Activated naive CD8-positive, alpha-beta T cell treated with anti-CD3 and anti-CD28 coated beads for 36 hours (primary cell): Measurements from ENCODE around the gene HSD17B10. TPM values are rescaled to one million over a fixed set of nuclear protein-coding genes. Genes with fewer than 3 reads are reported as not detected.
"Not testable (repeated sequence)": the region's sequence is repeated elsewhere in the genome, so short reads cannot be mapped to it uniquely, and the experiment has no call there.

Experiments used
- DNase-seq: peaks from one replicate; pipeline ENCODE4 v3.0.0; 2021
- H3K27ac Mint-ChIP-seq: one replicate; pipeline ENCODE4 v1.8.0; 2022; ENCODE audit warnings: mild to moderate bottlenecking, moderate library complexity, mixed read lengths
- H3K27me3 Mint-ChIP-seq: one replicate; pipeline ENCODE4 v1.8.0; 2022; ENCODE audit warnings: mild to moderate bottlenecking, mixed read lengths
- H3K36me3 Mint-ChIP-seq: one replicate; pipeline ENCODE4 v1.8.0; 2021; ENCODE audit warnings: mild to moderate bottlenecking, mixed read lengths
- H3K4me1 Mint-ChIP-seq: one replicate; pipeline ENCODE4 v1.8.0; 2021; ENCODE audit warnings: mixed read lengths
- H3K4me3 Mint-ChIP-seq: one replicate; pipeline ENCODE4 v1.8.0; 2022; ENCODE audit warnings: mild to moderate bottlenecking, moderate library complexity, mixed read lengths
- H3K9me3 Mint-ChIP-seq: one replicate; pipeline ENCODE4 v1.8.0; 2022; ENCODE audit warnings: mixed read lengths
- total RNA-seq, 2 experiments: library from RNA; stranded (reverse); gene quantifications; one replicate each; pipeline ENCODE4 v1.2.3, GENCODE V29; 2021

HSD17B10 gene
- total RNA-seq = 100 to 1,000 TPM; 135 to 145 TPM

DNA sequence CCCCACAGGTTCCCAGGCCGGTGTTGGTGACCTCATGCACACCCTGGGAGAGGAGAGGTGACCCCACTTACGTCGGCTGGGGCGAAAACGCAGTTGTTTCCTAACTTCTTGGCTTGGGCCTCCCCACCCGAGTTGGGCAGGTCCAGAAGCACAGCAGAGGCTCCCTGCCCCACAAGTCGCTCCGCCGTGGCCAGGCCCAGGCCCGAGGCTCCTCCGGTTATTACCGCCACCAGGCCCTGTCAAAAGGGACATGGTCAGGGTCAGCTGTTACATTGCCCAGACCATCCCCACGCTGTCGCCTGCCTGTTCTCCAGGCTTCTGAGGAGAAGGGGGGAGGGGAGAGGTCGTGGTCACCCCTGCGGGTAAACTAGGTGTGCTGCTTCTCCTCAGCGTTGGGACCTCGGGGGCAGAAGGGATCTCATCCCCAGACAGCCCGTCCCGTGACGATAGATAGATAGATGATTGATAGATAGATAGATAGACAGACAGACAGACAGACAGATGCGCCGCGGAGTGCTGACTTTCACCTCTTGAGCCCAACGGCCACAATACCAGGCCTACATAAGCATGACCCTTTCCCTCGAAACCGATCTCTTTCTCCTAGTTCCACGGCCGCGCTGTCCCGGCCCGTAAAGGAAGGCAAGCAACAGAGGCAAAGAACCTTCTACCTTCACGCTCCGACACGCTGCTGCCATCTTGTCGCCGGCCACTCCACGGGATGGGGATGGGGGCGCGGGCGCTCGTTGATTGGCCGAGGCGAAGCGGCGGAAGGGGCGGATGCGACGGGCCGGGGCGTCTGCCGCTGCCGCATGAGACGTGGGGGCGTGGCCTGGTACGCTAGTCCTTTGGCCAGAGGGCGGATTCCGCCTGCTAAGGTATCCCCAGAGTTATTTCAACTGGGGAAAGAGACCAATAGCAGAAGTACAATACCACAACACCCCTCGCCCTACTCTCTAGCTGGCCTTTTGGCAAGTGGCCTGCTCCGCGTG, at the start of gene HSD17B10:
Gene HSD17B10, minus strand, starts transcription at position 720 of the 989 bp plus-strand sequence. Its CDS starts 25 bp downstream, at position 695.
- no peaks in the 10 kb centered on the region for H3K27me3 Mint-ChIP-seq
- H3K36me3 Mint-ChIP-seq = peaks cover 8% of the 10 kb centered on the region
- peaks cover 21% of the 10 kb centered on the region for H3K4me1 Mint-ChIP-seq
- no peaks in the 10 kb centered on the region for H3K9me3 Mint-ChIP-seq
- H3K27ac Mint-ChIP-seq = peak within 1 kb of the TSS; percentile 95
- peak within 1 kb of the TSS; percentile 96 for H3K4me3 Mint-ChIP-seq
- DNase-seq = peak; percentile 89

DNA sequence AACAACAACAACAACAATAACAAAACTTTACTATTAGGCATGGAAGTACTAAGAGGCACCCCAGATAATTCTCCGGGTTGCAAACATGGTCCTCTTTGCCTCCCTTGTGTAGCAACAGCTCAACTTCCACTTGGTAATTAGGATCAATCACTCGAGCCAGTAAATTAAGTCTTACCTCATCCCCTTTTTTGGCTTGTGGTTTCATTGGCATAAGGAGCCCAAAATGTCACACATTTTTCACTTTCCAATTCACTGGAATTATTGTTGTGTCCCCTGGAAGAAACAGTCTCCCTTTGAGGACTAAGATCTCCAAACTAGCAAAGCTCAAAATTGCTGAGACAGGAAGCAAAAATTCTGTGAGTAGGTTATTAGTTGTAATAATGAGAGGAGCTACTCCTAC, 49.2 kb upstream of the HSD17B10 start:
- no peaks in the 10 kb centered on the region for H3K36me3 Mint-ChIP-seq
- peaks cover 6% of the 10 kb centered on the region for H3K27me3 Mint-ChIP-seq
- H3K4me1 Mint-ChIP-seq = no peaks in the 10 kb centered on the region
- H3K9me3 Mint-ChIP-seq = no peaks in the 10 kb centered on the region
- DNase-seq = no peak
- H3K27ac Mint-ChIP-seq = no peak overlapping the region
- no peak overlapping the region for H3K4me3 Mint-ChIP-seq

DNA sequence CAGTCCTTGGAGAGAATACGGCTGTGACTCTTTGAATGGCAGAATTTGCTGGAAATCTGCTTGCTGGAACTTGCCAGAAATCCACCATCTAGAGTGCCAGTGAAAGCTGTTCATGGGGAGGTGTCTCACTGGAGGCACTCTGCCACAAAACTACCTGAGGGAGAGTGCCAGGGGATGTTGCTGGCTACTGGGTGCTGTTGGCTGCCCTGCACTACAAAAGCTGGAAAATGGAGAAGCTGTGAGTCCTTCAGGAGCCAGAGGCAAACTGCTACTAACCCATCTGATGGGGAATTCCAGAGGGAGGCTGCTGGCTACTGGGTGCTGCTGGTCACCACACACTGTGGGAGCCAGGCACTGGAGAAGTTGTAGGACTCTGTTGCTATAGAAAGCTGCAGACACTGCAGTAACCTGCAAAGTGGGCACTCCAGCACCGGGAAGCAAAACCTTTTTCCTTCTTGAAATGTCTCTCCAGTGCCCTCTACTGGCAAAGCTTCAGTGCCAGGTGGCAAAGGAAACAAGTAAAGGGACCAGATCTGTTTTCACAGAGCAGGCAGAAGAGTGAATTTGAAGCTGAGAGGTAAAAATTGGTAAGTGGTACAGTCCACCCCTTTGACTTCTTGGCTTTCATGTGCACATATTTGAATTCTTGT, 47.8 kb upstream of the HSD17B10 start:
- Mint-ChIP-seq H3K4me3 (no peak overlapping the region), H3K27ac (no peak overlapping the region), H3K9me3 (no peaks in the 10 kb centered on the region), H3K36me3 (no peaks in the 10 kb centered on the region), H3K27me3 (peaks cover 6% of the 10 kb centered on the region), H3K4me1 (no peaks in the 10 kb centered on the region)
- DNase-seq = peak; percentile 15

DNA sequence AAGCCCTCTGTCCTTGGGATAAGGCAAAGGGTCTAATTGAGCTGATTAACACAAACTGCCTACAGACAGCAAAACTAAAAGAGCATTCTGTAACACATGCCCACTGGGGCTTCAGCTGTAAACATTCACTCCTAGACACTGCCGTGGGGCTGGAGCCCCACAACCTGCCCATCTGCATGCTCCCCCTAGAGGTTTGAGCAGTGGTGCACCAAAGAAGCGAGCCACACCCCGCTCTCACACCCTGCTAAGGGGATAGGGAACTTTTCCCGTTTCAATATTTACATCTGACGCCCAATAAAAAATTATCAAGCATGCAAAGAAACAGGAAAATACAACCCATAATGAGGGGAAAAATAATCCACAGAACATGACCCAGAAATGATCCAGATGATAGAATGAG, 46.9 kb upstream of the HSD17B10 start:
- Mint-ChIP-seq H3K27me3 (peaks cover 6% of the 10 kb centered on the region), H3K9me3 (no peaks in the 10 kb centered on the region), H3K4me3 (no peak overlapping the region), H3K36me3 (no peaks in the 10 kb centered on the region), H3K4me1 (no peaks in the 10 kb centered on the region), H3K27ac (no peak overlapping the region)
- DNase-seq = peak; percentile 5

DNA sequence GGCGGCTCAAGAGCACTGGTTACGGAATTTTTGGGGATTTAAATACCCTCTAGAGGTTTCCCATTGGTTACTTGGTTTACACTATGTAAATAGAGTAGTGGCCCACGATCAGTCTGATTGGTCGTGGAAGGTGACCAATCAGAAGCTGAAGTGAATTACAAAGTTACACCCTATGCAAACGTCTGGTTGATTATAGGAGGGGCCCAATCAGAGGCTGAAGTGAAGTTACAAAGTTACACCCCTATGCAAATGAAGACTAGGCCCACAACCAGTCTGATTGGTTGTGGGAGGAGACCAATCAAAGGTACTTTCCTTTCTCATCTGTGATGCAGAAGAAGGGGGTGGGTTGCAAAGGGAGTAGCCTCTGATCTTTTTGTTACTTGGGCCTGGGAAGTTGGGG, 45.1 kb upstream of the HSD17B10 start:
- no peak overlapping the region for H3K27ac Mint-ChIP-seq
- no peaks in the 10 kb centered on the region for H3K9me3 Mint-ChIP-seq
- no peaks in the 10 kb centered on the region for H3K4me1 Mint-ChIP-seq
- H3K27me3 Mint-ChIP-seq = peaks cover 6% of the 10 kb centered on the region
- no peak overlapping the region for H3K4me3 Mint-ChIP-seq
- no peaks in the 10 kb centered on the region for H3K36me3 Mint-ChIP-seq
- no peak for DNase-seq

DNA sequence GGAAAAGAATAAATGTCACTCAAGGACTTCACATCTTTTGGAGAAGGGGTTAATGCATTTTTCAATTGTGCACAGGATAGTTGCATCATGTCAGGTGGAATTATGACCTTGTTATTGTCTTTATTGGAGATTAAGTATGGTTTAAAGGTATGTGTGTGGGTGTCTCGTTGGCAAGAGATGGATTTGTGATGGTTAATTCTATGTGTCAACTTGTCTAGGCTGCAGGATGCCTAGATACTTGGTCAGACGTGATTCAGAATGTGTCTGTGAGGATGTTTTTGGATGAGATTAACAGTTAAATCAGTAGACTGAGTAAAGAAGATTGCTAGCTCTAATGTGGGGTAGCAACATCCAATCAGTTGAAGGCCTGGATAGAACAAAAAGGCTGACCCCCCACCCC, 42.2 kb upstream of the HSD17B10 start:
- Mint-ChIP-seq H3K36me3 (no peaks in the 10 kb centered on the region), H3K27me3 (peaks cover 8% of the 10 kb centered on the region), H3K9me3 (no peaks in the 10 kb centered on the region), H3K27ac (no peak overlapping the region), H3K4me1 (no peaks in the 10 kb centered on the region), H3K4me3 (no peak overlapping the region)
- DNase-seq = no peak

DNA sequence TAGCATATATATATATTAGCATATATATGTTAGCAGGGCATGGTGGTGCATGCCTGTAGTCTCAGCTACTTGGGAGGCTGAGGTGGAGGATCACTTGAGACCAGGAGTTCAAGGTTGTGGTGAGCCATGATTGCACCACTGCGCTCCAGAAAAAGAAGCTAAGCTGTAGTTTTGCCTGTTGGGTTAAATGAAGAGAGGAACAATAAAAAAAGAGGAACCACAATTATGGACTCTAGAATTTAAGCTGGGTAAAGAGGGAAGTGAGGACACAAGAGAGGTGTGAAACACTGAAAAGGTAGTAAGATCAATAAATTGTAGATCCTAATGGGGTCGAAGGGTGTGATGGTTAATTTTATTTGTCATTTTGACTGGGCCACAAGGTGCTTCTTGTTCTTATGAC, 40.5 kb upstream of the HSD17B10 start:
- H3K4me1 Mint-ChIP-seq = no peaks in the 10 kb centered on the region
- no peak overlapping the region for H3K4me3 Mint-ChIP-seq

DNA sequence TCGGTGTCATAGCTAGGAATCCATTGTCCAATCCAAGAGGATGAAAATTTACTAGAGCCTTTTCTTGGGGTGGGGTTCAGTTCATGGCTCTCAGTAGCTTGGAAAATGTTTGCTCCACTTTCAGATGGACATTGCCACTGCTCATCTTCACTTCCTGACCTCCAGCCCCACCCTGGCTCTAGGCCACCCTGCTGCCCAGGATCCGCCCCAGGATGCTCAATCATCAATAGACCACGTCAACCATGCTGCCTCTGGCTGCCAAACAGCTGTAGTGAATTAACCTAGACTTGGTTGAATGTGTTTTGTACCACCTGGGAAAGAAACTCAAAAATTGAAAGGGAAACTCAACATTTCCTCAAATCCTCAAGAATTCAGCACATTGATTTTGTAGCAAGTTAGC, 37.2 kb upstream of the HSD17B10 start:
- H3K4me1 Mint-ChIP-seq = no peaks in the 10 kb centered on the region
- peaks cover 3% of the 10 kb centered on the region for H3K27me3 Mint-ChIP-seq
- no peaks in the 10 kb centered on the region for H3K9me3 Mint-ChIP-seq
- no peaks in the 10 kb centered on the region for H3K36me3 Mint-ChIP-seq
- no peak for DNase-seq
- H3K27ac Mint-ChIP-seq = no peak overlapping the region
- H3K4me3 Mint-ChIP-seq = no peak overlapping the region

More for the DNA sequence above, 40.5 kb upstream of the HSD17B10 start:
- no peak for DNase-seq
- Mint-ChIP-seq H3K36me3 (no peaks in the 10 kb centered on the region), H3K27ac (no peak overlapping the region), H3K9me3 (no peaks in the 10 kb centered on the region), H3K27me3 (peaks cover 3% of the 10 kb centered on the region)

DNA sequence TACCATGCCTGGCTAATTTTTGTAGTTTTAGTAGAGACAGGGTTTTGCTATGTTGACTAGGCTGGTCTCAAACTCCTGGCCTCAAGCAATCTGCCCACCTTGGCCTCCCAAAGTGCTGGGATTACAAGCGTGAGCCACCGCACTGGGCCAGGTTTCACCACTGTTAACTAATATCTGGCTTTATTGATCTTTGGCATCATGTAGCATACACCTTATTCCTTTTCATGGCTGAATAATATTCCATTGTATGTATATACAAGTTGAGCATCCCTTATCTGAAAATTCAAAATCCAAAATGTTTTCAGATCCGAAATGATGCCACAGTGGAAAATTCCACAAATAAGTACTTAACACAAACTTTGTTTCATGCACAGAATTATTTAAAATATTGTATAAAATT, 34.5 kb upstream of the HSD17B10 start:
- H3K36me3 Mint-ChIP-seq, DNase-seq, H3K9me3 Mint-ChIP-seq: not testable (repeated sequence)

DNA sequence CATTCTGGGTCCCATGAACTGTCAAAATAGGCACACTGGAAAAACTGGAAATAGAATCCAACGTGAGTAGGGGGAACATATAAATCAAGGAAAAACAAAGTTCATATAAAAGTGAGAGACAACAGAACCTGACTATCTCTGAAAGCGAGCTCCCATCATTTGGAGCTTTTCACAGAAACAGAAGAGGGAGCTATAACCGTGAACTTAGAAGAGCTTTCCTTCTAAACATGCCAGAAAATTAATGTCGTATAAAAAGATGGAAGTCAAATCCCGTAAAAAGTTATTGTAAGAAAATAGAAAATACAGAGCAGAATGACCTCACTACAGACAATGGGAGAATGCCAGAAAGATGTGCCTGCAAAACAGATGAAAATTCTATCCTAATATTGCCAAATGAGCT, 23.9 kb upstream of the HSD17B10 start:
- no peak for DNase-seq
- Mint-ChIP-seq H3K9me3 (no peaks in the 10 kb centered on the region), H3K4me1 (no peaks in the 10 kb centered on the region), H3K27ac (no peak overlapping the region), H3K27me3 (peaks cover 10% of the 10 kb centered on the region), H3K4me3 (no peak overlapping the region), H3K36me3 (no peaks in the 10 kb centered on the region)

More for the DNA sequence above, 34.5 kb upstream of the HSD17B10 start:
- not testable (repeated sequence) for H3K27me3 Mint-ChIP-seq, H3K4me1 Mint-ChIP-seq, H3K27ac Mint-ChIP-seq, H3K4me3 Mint-ChIP-seq

DNA sequence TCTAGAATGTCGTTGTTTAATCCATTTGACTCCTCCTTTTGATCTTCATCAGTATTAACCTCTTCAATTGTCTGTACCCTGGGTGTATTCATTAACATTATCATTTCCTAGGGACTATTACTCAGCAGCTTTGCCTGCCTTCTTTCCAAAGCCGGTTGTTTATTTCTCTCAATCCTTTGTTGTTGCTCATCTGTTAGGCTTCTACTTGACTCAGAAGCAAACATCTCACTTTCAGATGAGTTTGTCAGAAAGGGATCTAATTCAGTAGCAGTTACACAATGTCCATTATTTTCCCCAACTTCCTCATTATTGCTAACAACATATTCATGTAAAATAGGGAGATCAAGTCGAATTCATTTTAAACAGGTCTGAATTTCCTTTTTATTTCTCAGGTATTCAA, 22.1 kb upstream of the HSD17B10 start:
- H3K4me3 Mint-ChIP-seq = no peak overlapping the region
- H3K27me3 Mint-ChIP-seq = peaks cover 10% of the 10 kb centered on the region
- no peak overlapping the region for H3K27ac Mint-ChIP-seq
- no peaks in the 10 kb centered on the region for H3K4me1 Mint-ChIP-seq
- no peak for DNase-seq
- H3K36me3 Mint-ChIP-seq = no peaks in the 10 kb centered on the region
- H3K9me3 Mint-ChIP-seq = no peaks in the 10 kb centered on the region

DNA sequence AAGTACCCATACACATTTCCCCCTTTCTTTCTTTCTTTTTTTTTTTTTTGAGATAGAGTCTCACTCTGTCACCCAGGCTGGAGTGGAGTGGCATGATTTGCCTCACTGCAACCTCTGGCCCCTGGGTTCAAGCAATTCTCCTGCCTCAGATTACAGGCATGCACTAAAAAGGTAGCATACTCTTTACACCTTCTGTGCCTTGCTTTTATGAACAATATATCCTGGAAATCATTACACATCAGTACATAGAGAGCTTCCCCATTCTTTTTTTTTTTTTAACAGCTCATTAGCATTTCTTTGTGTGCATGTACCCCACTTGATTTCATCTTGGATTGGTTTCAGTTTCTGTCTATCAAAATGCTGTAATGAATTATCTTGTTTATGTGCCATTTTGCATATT, 18.6 kb upstream of the HSD17B10 start:
- Mint-ChIP-seq H3K27me3 (peaks cover 10% of the 10 kb centered on the region), H3K4me3 (no peak overlapping the region), H3K4me1 (no peaks in the 10 kb centered on the region), H3K27ac (no peak overlapping the region), H3K9me3 (no peaks in the 10 kb centered on the region), H3K36me3 (no peaks in the 10 kb centered on the region)
- no peak for DNase-seq

DNA sequence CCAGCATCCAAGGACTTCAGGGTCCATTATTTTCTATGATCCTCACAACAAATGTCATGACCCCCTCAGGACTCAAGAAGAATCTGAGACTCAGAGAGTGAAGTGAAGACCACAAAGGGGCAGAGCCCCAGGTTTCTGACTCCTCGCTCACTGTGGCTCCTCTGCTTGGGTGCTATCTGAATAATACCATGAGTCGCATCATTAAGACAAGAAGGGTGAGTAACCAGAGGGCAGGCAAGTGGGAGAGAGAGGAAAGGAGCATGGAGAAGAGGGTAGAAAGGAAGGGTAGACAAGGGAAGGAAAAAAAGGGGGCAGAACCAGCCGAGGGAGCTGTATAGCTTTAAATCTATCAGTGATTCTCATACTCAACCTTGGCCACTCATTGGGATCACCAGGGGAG, 15.5 kb upstream of the HSD17B10 start:
- Mint-ChIP-seq H3K27me3 (no peaks in the 10 kb centered on the region), H3K4me1 (no peaks in the 10 kb centered on the region), H3K27ac (no peak overlapping the region), H3K9me3 (no peaks in the 10 kb centered on the region), H3K4me3 (no peak overlapping the region), H3K36me3 (no peaks in the 10 kb centered on the region)
- no peak for DNase-seq

DNA sequence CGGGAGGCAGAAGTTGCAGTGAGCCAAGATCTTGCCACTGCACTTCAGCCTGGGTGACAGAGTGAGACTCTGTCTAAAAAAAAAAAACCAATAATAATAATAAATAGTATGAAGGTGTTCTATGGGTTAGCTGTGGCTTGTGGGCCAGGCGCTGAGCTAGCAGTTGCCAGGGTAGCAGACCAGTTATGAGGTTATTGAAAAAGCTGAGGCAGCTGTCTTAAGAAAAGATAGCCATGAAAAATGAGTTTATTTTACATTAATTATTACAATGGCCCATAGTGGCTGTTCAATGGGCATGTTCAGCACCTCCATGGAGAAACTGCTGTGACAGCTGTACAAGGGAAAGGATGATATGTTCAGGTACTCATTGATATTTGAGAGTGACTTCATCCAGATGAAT, 13.3 kb upstream of the HSD17B10 start:
- H3K36me3 Mint-ChIP-seq = no peaks in the 10 kb centered on the region
- H3K4me3 Mint-ChIP-seq = no peak overlapping the region
- DNase-seq = no peak
- no peaks in the 10 kb centered on the region for H3K27me3 Mint-ChIP-seq
- H3K9me3 Mint-ChIP-seq = no peaks in the 10 kb centered on the region
- H3K4me1 Mint-ChIP-seq = no peaks in the 10 kb centered on the region
- H3K27ac Mint-ChIP-seq = no peak overlapping the region

DNA sequence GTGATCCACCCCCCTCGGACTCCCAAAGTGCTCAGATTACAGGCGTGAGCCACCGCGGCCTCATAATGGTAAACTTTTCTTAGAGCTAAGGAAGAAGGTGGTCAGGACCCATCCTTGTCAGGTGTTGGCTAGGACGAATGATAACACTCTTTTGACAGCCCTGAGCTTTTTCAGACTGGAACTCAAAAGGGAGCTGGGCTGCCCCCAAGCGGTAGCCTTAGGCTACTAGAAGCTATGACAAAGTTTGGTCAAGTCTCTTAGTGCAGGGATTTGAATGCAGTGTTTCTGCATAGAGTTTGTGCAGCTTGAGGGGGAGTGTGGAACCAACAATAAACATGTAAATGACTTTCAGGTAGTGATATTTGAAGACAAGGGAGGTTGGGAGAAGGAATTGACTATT, 11.8 kb upstream of the HSD17B10 start:
- Mint-ChIP-seq H3K27ac (no peak overlapping the region), H3K36me3 (no peaks in the 10 kb centered on the region), H3K9me3 (no peaks in the 10 kb centered on the region), H3K27me3 (no peaks in the 10 kb centered on the region), H3K4me1 (no peaks in the 10 kb centered on the region), H3K4me3 (no peak overlapping the region)
- peak; percentile 35 for DNase-seq

DNA sequence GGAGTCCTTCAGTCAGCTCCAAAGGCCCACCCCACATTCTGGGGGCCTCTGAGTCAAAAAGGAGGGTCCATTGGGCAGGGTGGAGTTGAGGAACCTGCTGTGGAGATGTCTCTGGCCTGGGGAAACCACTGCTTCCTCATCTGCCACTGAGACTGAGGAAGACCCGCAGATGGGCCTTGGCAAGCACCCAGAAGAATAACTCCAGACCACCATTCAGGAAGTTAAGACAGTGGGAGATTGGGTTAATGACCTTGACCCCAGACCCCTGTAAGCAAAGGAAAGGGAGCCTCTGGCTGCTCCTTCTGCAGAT, 8.1 kb upstream of the HSD17B10 start:
- Mint-ChIP-seq H3K4me1 (peaks cover 17% of the 10 kb centered on the region), H3K27me3 (peaks cover 3% of the 10 kb centered on the region), H3K36me3 (no peaks in the 10 kb centered on the region), H3K27ac (no peak overlapping the region), H3K9me3 (no peaks in the 10 kb centered on the region), H3K4me3 (peak overlapping the region; percentile 81)
- DNase-seq = no peak
